Common myeloid progenitor, CD34-positive (primary cell): ENCODE results near the gene RCAN2.

Experiments used
- CTCF ChIA-PET: fragments of 350-600 bp; sonication (Branson Sonifier 250); formaldehyde crosslinking; loops from one replicate; lab custom pipeline; 2021; ENCODE audit warnings: antibody characterized with exemption; lab: Charles Lee
- POLR2A ChIA-PET: fragments of 350-600 bp; sonication (Branson Sonifier 250); formaldehyde crosslinking; loops from one replicate; lab custom pipeline; 2021; ENCODE audit warnings: antibody characterized with exemption; lab: Charles Lee
- DNase-seq, 3 donors: peaks; one replicate each; pipeline versions ENCODE4 v3.0.0 to v3.0.0-alpha.2; 2013
- H3K27ac ChIP-seq, 2 experiments: 1 replicate in 1 of 2; 2 replicates in 1 of 2; pipeline ENCODE4 v1.7.0; 2013; ENCODE audit warnings: inconsistent platforms in 2 of 2, low read length in 2 of 2, mild to moderate bottlenecking in 2 of 2, low read depth in 1 of 2, moderate library complexity in 1 of 2; ENCODE audit not compliant: severe bottlenecking in 2 of 2, insufficient read depth in 1 of 2, poor library complexity in 1 of 2
- H3K27me3 ChIP-seq, 5 experiments: replicated peaks in 2 of 5; 1 replicate in 3 of 5; 2 replicates in 2 of 5; pipeline versions ENCODE4 v1.6.1 to v1.7.0; 2013; ENCODE audit warnings: low read length in 4 of 5, mild to moderate bottlenecking in 2 of 5, moderate library complexity in 2 of 5, inconsistent platforms in 1 of 5; ENCODE audit not compliant: insufficient read depth in 5 of 5, control insufficient read depth in 4 of 5
- H3K36me3 ChIP-seq, 4 experiments: 1 replicate in 2 of 4; 2 replicates in 2 of 4; pipeline versions ENCODE4 v1.6.1 to v1.7.0; 2013; ENCODE audit warnings: low read length in 3 of 4, control low read depth in 1 of 4, mild to moderate bottlenecking in 1 of 4; ENCODE audit not compliant: control insufficient read depth in 4 of 4, insufficient read depth in 4 of 4
- H3K4me1 ChIP-seq, 4 experiments: 1 replicate in 3 of 4; 2 replicates in 1 of 4; pipeline versions ENCODE4 v1.6.1 to v1.7.1; 2013; ENCODE audit warnings: low read length in 3 of 4, mild to moderate bottlenecking in 3 of 4, control low read depth in 1 of 4, inconsistent platforms in 1 of 4, moderate library complexity in 1 of 4; ENCODE audit not compliant: control insufficient read depth in 4 of 4, insufficient read depth in 4 of 4; ENCODE audit errors: control extremely low read depth in 1 of 4
- H3K4me3 ChIP-seq, 7 experiments: 1 replicate in 4 of 7; 2 replicates in 3 of 7; pipeline versions ENCODE4 v1.5.1 to v1.7.0; 2013; ENCODE audit warnings: mild to moderate bottlenecking in 7 of 7, low read length in 6 of 7, moderate library complexity in 6 of 7, inconsistent platforms in 2 of 7, low read depth in 2 of 7, control low read depth in 1 of 7; ENCODE audit not compliant: insufficient read depth in 4 of 7, control insufficient read depth in 1 of 7; ENCODE audit errors: extremely low read depth in 1 of 7
- H3K9me3 ChIP-seq, 5 experiments: 1 replicate in 4 of 5; 2 replicates in 1 of 5; pipeline versions ENCODE4 v1.6.1 to v1.7.1; 2013; ENCODE audit warnings: low read length in 4 of 5, mild to moderate bottlenecking in 2 of 5, inconsistent platforms in 1 of 5, low read depth in 1 of 5, moderate library complexity in 1 of 5; ENCODE audit not compliant: control insufficient read depth in 4 of 5, insufficient read depth in 2 of 5; ENCODE audit errors: control extremely low read depth in 1 of 5
- WGBS: methylation state at CpG from one replicate; pipeline ENCODE4 v1.1.5; 2013; ENCODE audit not compliant: insufficient coverage; 5-methylcytosine and 5-hydroxymethylcytosine counted together

The RCAN2 gene

GRCh38 chr6:46186583-46186982, 304.7 kb downstream of the RCAN2 start:
- ChIA-PET CTCF (no interaction called here), POLR2A (no interaction called here)
- no peak overlapping the region for H3K4me3 ChIP-seq
- no peak for DNase-seq
- no peaks in the 10 kb centered on the region for H3K36me3 ChIP-seq
- H3K27me3 ChIP-seq = no peaks in the 10 kb centered on the region
- no peak overlapping the region for H3K27ac ChIP-seq
- WGBS = no CpG with 5 or more reads among the region's 1 CpG
- H3K4me1 ChIP-seq = no peaks in the 10 kb centered on the region
- no peaks in the 10 kb centered on the region for H3K9me3 ChIP-seq

- DNase-seq = no peak
- no peaks in the 10 kb centered on the region for H3K9me3 ChIP-seq
- no peak overlapping the region for H3K4me3 ChIP-seq
- H3K27me3 ChIP-seq = no peaks in the 10 kb centered on the region
- POLR2A ChIA-PET = no interaction called here
- H3K4me1 ChIP-seq = no peaks in the 10 kb centered on the region
- no peaks in the 10 kb centered on the region for H3K36me3 ChIP-seq
- CTCF ChIA-PET = no interaction called here
- no peak overlapping the region for H3K27ac ChIP-seq
- 91% methylated on average over 2 of the region's 4 CpGs for WGBS
These were observed 307.1 kb downstream of the RCAN2 start for GRCh38 chr6:46184114-46184513.

- Histone ChIP-seq H3K27ac (no peak overlapping the region), H3K36me3 (no peaks in the 10 kb centered on the region), H3K27me3 (no peaks in the 10 kb centered on the region), H3K4me3 (no peak overlapping the region), H3K9me3 (no peaks in the 10 kb centered on the region), H3K4me1 (peaks cover 0 to 5% (median 3%) of the 10 kb centered on the region in 4 experiments)
- no peak for DNase-seq
- CTCF ChIA-PET = no interaction called here
- POLR2A ChIA-PET = no interaction called here
- no CpG with 5 or more reads among the region's 3 CpGs for WGBS
These were observed 315.3 kb downstream of the RCAN2 start for GRCh38 chr6:46175976-46176375.

- H3K36me3 ChIP-seq = no peaks in the 10 kb centered on the region
- CTCF ChIA-PET = no interaction called here
- WGBS = no CpG with 5 or more reads among the region's 4 CpGs
These were observed 315.8 kb downstream of the RCAN2 start for GRCh38 chr6:46175446-46175845.

GRCh38 chr6:46174904-46175303, 316.3 kb downstream of the RCAN2 start:
- H3K4me1 ChIP-seq = peaks cover 0 to 12% (median 9%) of the 10 kb centered on the region in 4 experiments
- H3K4me3 ChIP-seq = no peak overlapping the region
- POLR2A ChIA-PET = no interaction called here
- DNase-seq = no peak
- no peaks in the 10 kb centered on the region for H3K9me3 ChIP-seq
- CTCF ChIA-PET = no interaction called here
- H3K27ac ChIP-seq = no peak overlapping the region
- WGBS = no CpG with 5 or more reads among the region's 3 CpGs
- H3K36me3 ChIP-seq = no peaks in the 10 kb centered on the region
- peaks cover 0 to 2% (median 0%) of the 10 kb centered on the region in 5 experiments for H3K27me3 ChIP-seq

More at GRCh38 chr6:46175446-46175845, 315.8 kb downstream of the RCAN2 start:
- H3K27ac ChIP-seq = no peak overlapping the region
- peaks cover 0 to 8% (median 6%) of the 10 kb centered on the region in 4 experiments for H3K4me1 ChIP-seq
- no peak overlapping the region for H3K4me3 ChIP-seq
- peak in 2 of 3 donors; percentile 16 to 33 for DNase-seq
- no peaks in the 10 kb centered on the region for H3K27me3 ChIP-seq
- POLR2A ChIA-PET = no interaction called here
- no peaks in the 10 kb centered on the region for H3K9me3 ChIP-seq

GRCh38 chr6:46172176-46172575, 319.1 kb downstream of the RCAN2 start:
- Histone ChIP-seq H3K27ac (no peak overlapping the region), H3K4me3 (no peak overlapping the region), H3K9me3 (no peaks in the 10 kb centered on the region), H3K4me1 (peaks cover 0 to 12% (median 9%) of the 10 kb centered on the region in 4 experiments), H3K36me3 (no peaks in the 10 kb centered on the region), H3K27me3 (peaks cover 0 to 3% (median 0%) of the 10 kb centered on the region in 5 experiments)
- ChIA-PET CTCF (no interaction called here), POLR2A (no interaction called here)
- DNase-seq = no peak
- 100% methylated on average over 2 of the region's 4 CpGs for WGBS
